HCT116 (cell line): ENCODE data around the gene FCHSD2. TPM values are rescaled to one million over a fixed set of nuclear protein-coding genes. Genes with fewer than 3 reads are reported as not detected.

Source experiments
- ATAC-seq: fragments of 200-7000 bp; cut with Tn5 transposase; 2 replicates; pipeline ENCODE4 v1.9.1; 2020; ENCODE audit warnings: mild to moderate bottlenecking, moderate library complexity
- BruUV-seq: library from RNA; stranded (reverse); fragments of 400-500 nt; replicated peaks from 2 replicates; lab custom pipeline; 2021; lab: Mats Ljungman, UMichigan
- CTCF ChIA-PET: fragments of 300-600 bp; sonication (Branson Sonifier 250); formaldehyde crosslinking; loops from one replicate; lab custom pipeline; 2021; ENCODE audit warnings: antibody characterized with exemption; lab: Charles Lee
- POLR2A ChIA-PET: fragments of 300-600, 350-600 bp; sonication (Branson Sonifier 250); formaldehyde crosslinking; loops from one replicate; lab custom pipeline; 2021; ENCODE audit warnings: antibody characterized with exemption; lab: Charles Lee
- RAD21 ChIA-PET, 2 experiments: fragments of 300-600 bp; sonication (Branson Sonifier 250); formaldehyde crosslinking; loops; one replicate each; lab custom pipeline; 2023; ENCODE audit warnings: low total read pairs in 2 of 2; ENCODE audit not compliant: uncharacterized antibody in 2 of 2, unreplicated experiment in 2 of 2, low non-redundant PET in 1 of 2; lab: Charles Lee
- DNase-seq: peaks from one replicate; pipeline ENCODE4 v3.0.0-alpha.2; 2010; ENCODE audit warnings: low read depth, low spot score
- H2AFZ ChIP-seq: fragments of 200-600 bp; shearing (Covaris generic), sonication (generic); 2 replicates; pipeline ENCODE4 v1.6.1; 2017; ENCODE audit warnings: low read depth, mixed run types, mixed read lengths, antibody characterized with exemption, low read length; ENCODE audit not compliant: poor library complexity, severe bottlenecking
- H3K27ac ChIP-seq: 2 replicates; pipeline ENCODE4 v1.5.1; 2012; ENCODE audit warnings: low read depth, low read length
- H3K27me3 ChIP-seq: fragments of 200-600 bp; sonication (generic); 2 replicates; pipeline ENCODE4 v1.6.1; 2016; ENCODE audit warnings: mixed run types, low read length, mixed read lengths; ENCODE audit not compliant: insufficient read depth
- H3K36me3 ChIP-seq, 2 experiments: fragments of 200-500 bp in 1 of 2; fragments of 200-600 bp in 1 of 2; sonication (Bioruptor generic) in 1 of 2; sonication (generic) in 1 of 2; 2 replicates each; pipeline versions ENCODE4 v1.5.1 to v1.6.1; 2014 to 2016; ENCODE audit warnings: low read length in 2 of 2, inconsistent platforms in 1 of 2, mixed read lengths in 1 of 2, mixed run types in 1 of 2; ENCODE audit not compliant: insufficient read depth in 2 of 2, control insufficient read depth in 1 of 2
- H3K4me1 ChIP-seq, 2 experiments: fragments of 200-600 bp in 1 of 2; sonication (generic) in 1 of 2; 2 replicates each; pipeline versions ENCODE4 v1.5.1 to v1.6.1; 2012 to 2017; ENCODE audit warnings: low read length in 2 of 2, inconsistent platforms in 1 of 2, mild to moderate bottlenecking in 1 of 2, mixed read lengths in 1 of 2, mixed run types in 1 of 2, moderate library complexity in 1 of 2; ENCODE audit not compliant: insufficient read depth in 2 of 2, control insufficient read depth in 1 of 2
- H3K4me2 ChIP-seq: fragments of 200-600 bp; sonication (generic); 2 replicates; pipeline ENCODE4 v1.6.1; 2017; ENCODE audit warnings: mixed run types, low read length, mixed read lengths
- H3K4me3 ChIP-seq, 2 experiments: fragments of 200-600 bp in 1 of 2; sonication (generic) in 1 of 2; replicated peaks in 1 of 2; 2 replicates each; pipeline ENCODE4 v1.5.1; 2011 to 2016; ENCODE audit warnings: low read length in 2 of 2, control low read depth in 1 of 2, low read depth in 1 of 2, mild to moderate bottlenecking in 1 of 2, mixed read lengths in 1 of 2, mixed run types in 1 of 2
- H3K79me2 ChIP-seq: fragments of 200-600 bp; sonication (generic); 2 replicates; pipeline ENCODE4 v1.6.1; 2017; ENCODE audit warnings: mild to moderate bottlenecking, mixed run types, low read length, moderate library complexity, mixed read lengths; ENCODE audit not compliant: insufficient read depth
- H3K9ac ChIP-seq: fragments of 200-600 bp; sonication (generic); 2 replicates; pipeline ENCODE4 v1.6.1; 2016; ENCODE audit warnings: low read length, mixed read lengths
- H3K9me2 ChIP-seq: fragments of 200-600 bp; sonication (generic), shearing (Covaris generic); 2 replicates; pipeline ENCODE4 v1.6.1; 2017; ENCODE audit warnings: mixed run types, mild to moderate bottlenecking, moderate library complexity; ENCODE audit not compliant: insufficient read depth
- H3K9me3 ChIP-seq, 2 experiments: fragments of 200-500 bp in 1 of 2; fragments of 200-600 bp in 1 of 2; sonication (Bioruptor generic) in 1 of 2; sonication (generic) in 1 of 2; 2 replicates each; pipeline ENCODE4 v1.6.1; 2014 to 2017; ENCODE audit warnings: low read length in 2 of 2, mixed read lengths in 2 of 2, inconsistent platforms in 1 of 2, low read depth in 1 of 2, mild to moderate bottlenecking in 1 of 2, mixed run types in 1 of 2, moderate library complexity in 1 of 2; ENCODE audit not compliant: control insufficient read depth in 1 of 2, insufficient read depth in 1 of 2
- H4K20me1 ChIP-seq: fragments of 200-600 bp; sonication (generic), shearing (Covaris generic); 2 replicates; pipeline ENCODE4 v1.6.1; 2017; ENCODE audit warnings: mixed run types, mild to moderate bottlenecking, moderate library complexity; ENCODE audit not compliant: insufficient read depth
- CBX3 ChIP-seq: IDR thresholded peaks from 2 replicates; pipeline ENCODE4 v1.6.1; 2012; ENCODE audit warnings: low read depth
- CEBPB ChIP-seq: IDR thresholded peaks from 2 replicates; pipeline ENCODE4 v1.6.1; 2012; ENCODE audit warnings: low read depth
- EGR1 ChIP-seq: IDR thresholded peaks from 2 replicates; pipeline ENCODE4 v1.6.1; 2012; ENCODE audit warnings: low read depth
- ELF1 ChIP-seq: IDR thresholded peaks from 2 replicates; pipeline ENCODE4 v1.6.1; 2012; ENCODE audit warnings: low read depth, borderline replicate concordance
- EZH2 ChIP-seq: fragments of 200-600 bp; sonication (generic); IDR thresholded peaks from 2 replicates; pipeline ENCODE4 v1.6.1; 2017; ENCODE audit warnings: antibody characterized with exemption, mixed run types
- EZH2phosphoT487 ChIP-seq: fragments of 200-600 bp; IDR thresholded peaks from 2 replicates; pipeline ENCODE4 v1.6.1; 2018; ENCODE audit warnings: antibody characterized with exemption, borderline replicate concordance
- FOSL1 ChIP-seq: IDR thresholded peaks from 2 replicates; pipeline ENCODE4 v1.6.1; 2012; ENCODE audit warnings: low read depth
- JUND ChIP-seq: IDR thresholded peaks from 2 replicates; pipeline ENCODE4 v1.6.1; 2012
- POLR2A ChIP-seq: IDR thresholded peaks from 2 replicates; pipeline ENCODE4 v1.7.0; 2011; ENCODE audit warnings: borderline replicate concordance; ENCODE audit not compliant: insufficient read depth, insufficient read length; ENCODE audit errors: extremely low read depth
- POLR2AphosphoS5 ChIP-seq: IDR thresholded peaks from 2 replicates; pipeline ENCODE4 v1.6.1; 2011; ENCODE audit warnings: mild to moderate bottlenecking, low read depth, low read length, moderate library complexity
- RAD21 ChIP-seq: IDR thresholded peaks from 2 replicates; pipeline ENCODE4 v1.6.1; 2012; ENCODE audit warnings: low read depth, mild to moderate bottlenecking
- SIN3A ChIP-seq: IDR thresholded peaks from 2 replicates; pipeline ENCODE4 v1.6.1; 2012; ENCODE audit warnings: low read depth
- SP1 ChIP-seq: IDR thresholded peaks from 2 replicates; pipeline ENCODE4 v1.6.1; 2012; ENCODE audit warnings: low read depth
- SRF ChIP-seq: IDR thresholded peaks from 2 replicates; pipeline ENCODE4 v1.6.1; 2012; ENCODE audit warnings: low read depth
- YY1 ChIP-seq: IDR thresholded peaks from 2 replicates; pipeline ENCODE4 v1.6.1; 2011; ENCODE audit warnings: low read length, low read depth, moderate library complexity, mild to moderate bottlenecking; ENCODE audit not compliant: insufficient replicate concordance; ENCODE audit errors: extremely low read depth
- ZNF274 ChIP-seq: fragments of 200-500 bp; sonication (Bioruptor generic); IDR thresholded peaks from 2 replicates; pipeline ENCODE4 v1.6.1; 2014; ENCODE audit warnings: mild to moderate bottlenecking, low read depth, low read length, inconsistent platforms
- intact Hi-C: fragments of 100-400 bp; cut with micrococcal nuclease; formaldehyde crosslinking; loops from 2 replicates; pipeline ENCODE4 v1.10.0; 2022
- total RNA-seq: library from RNA; stranded (reverse); gene quantifications from one replicate; pipeline ENCODE4 v1.2.1, GENCODE V29; 2021; ENCODE audit not compliant: unreplicated experiment
- TF ChIP-seq, protein P1 (sequence below): IDR thresholded peaks from 2 replicates; pipeline ENCODE4 v1.6.1; 2012
- TF ChIP-seq, protein P2 (sequence below): IDR thresholded peaks from 2 replicates; pipeline ENCODE4 v1.6.1; 2012; ENCODE audit warnings: low read depth
- TF ChIP-seq, protein P3 (sequence below), 3 experiments: fragments of 200-600 bp in 1 of 3; sonication (generic) in 1 of 3; IDR thresholded peaks in 2 of 3; conservative IDR thresholded peaks in 1 of 3; 2 replicates each; pipeline ENCODE4 v1.5.1; 2012 to 2017; ENCODE audit warnings: low read depth in 2 of 3, low read length in 2 of 3, antibody characterized with exemption in 1 of 3, borderline replicate concordance in 1 of 3, control low read depth in 1 of 3, mild to moderate bottlenecking in 1 of 3, mixed read lengths in 1 of 3, mixed run types in 1 of 3, moderate library complexity in 1 of 3; ENCODE audit not compliant: insufficient read depth in 1 of 3
- TF ChIP-seq, protein P4 (sequence below): IDR thresholded peaks from 2 replicates; pipeline ENCODE4 v1.6.1; 2012

The FCHSD2 gene
- total RNA-seq, 1 experiment from 2014 or later: 15.0 TPM

DNA sequence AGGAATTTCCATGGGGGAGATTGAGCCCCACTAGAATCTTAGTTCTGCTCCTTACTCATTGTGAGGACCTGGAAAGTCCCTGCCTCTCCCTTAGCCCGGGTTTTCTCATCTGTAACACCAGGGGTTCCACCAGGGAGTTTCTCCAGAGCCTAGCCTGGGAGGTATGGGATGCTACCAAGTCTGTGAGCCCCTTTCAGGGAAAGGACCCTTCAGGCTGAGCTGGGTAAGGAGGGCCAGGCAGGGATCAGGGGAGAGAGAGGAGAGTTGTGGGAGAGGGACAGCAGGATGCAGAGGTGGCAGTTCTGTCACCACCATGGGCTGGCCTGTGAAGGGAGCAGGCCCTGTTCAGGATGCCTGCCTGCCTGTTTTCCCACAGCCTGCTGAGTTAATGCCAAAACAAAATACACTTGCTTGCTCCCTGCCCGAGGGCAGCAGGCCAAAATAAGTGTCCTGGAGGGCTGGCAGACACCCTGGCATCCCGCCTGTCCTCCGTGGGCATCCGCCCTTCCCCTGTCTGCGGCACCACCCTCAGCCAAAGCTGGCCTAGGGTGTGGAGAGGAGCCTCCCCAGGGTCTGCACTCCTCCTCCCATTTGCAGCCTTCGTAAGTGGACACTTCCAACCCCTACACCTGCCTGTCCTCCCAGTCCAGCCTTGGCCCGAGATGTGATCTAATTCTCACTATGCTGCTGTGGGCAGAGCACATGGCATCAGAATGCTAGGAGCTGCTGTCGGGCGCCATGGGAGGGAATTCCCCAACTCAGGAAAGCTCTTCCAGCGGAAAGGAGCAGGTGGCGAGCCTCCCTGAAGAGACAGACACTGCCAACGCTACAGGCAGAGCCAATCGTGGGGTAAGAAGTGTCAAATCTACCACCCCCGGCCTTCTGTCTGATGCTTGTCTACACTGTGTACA, 5.9 kb upstream of the FCHSD2 start:
- Histone ChIP-seq H3K4me3 (no peak overlapping the region), H3K9me2 (no peaks in the 10 kb centered on the region), H4K20me1 (no peaks in the 10 kb centered on the region), H3K27me3 (no peaks in the 10 kb centered on the region), H3K79me2 (no peaks in the 10 kb centered on the region), H3K4me1 (peaks cover 0 to 2% of the 10 kb centered on the region in 2 experiments; a peak in 1 of 4 replicates), H3K9ac (no peak overlapping the region), H2AFZ (no peak overlapping the region), H3K36me3 (no peaks in the 10 kb centered on the region), H3K27ac (no peak overlapping the region), H3K9me3 (no peaks in the 10 kb centered on the region), H3K4me2 (no peak overlapping the region)
- RAD21 ChIA-PET: no interaction called here
- TF ChIP-seq EZH2 (no peak), SP1 (no peak), YY1 (no peak), ZNF274 (no peak), SRF (no peak), POLR2AphosphoS5 (no peak), FOSL1 (no peak), EZH2phosphoT487 (no peak), RAD21 (no peak), CEBPB (no peak), ELF1 (no peak), SIN3A (no peak), POLR2A (no peak), JUND (no peak), CBX3 (no peak), EGR1 (no peak)
- TF ChIP-seq, protein P1, sequence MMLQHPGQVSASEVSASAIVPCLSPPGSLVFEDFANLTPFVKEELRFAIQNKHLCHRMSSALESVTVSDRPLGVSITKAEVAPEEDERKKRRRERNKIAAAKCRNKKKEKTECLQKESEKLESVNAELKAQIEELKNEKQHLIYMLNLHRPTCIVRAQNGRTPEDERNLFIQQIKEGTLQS: no peak
- TF ChIP-seq, protein P2, sequence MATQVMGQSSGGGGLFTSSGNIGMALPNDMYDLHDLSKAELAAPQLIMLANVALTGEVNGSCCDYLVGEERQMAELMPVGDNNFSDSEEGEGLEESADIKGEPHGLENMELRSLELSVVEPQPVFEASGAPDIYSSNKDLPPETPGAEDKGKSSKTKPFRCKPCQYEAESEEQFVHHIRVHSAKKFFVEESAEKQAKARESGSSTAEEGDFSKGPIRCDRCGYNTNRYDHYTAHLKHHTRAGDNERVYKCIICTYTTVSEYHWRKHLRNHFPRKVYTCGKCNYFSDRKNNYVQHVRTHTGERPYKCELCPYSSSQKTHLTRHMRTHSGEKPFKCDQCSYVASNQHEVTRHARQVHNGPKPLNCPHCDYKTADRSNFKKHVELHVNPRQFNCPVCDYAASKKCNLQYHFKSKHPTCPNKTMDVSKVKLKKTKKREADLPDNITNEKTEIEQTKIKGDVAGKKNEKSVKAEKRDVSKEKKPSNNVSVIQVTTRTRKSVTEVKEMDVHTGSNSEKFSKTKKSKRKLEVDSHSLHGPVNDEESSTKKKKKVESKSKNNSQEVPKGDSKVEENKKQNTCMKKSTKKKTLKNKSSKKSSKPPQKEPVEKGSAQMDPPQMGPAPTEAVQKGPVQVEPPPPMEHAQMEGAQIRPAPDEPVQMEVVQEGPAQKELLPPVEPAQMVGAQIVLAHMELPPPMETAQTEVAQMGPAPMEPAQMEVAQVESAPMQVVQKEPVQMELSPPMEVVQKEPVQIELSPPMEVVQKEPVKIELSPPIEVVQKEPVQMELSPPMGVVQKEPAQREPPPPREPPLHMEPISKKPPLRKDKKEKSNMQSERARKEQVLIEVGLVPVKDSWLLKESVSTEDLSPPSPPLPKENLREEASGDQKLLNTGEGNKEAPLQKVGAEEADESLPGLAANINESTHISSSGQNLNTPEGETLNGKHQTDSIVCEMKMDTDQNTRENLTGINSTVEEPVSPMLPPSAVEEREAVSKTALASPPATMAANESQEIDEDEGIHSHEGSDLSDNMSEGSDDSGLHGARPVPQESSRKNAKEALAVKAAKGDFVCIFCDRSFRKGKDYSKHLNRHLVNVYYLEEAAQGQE: no peak
- TF ChIP-seq, protein P3, sequence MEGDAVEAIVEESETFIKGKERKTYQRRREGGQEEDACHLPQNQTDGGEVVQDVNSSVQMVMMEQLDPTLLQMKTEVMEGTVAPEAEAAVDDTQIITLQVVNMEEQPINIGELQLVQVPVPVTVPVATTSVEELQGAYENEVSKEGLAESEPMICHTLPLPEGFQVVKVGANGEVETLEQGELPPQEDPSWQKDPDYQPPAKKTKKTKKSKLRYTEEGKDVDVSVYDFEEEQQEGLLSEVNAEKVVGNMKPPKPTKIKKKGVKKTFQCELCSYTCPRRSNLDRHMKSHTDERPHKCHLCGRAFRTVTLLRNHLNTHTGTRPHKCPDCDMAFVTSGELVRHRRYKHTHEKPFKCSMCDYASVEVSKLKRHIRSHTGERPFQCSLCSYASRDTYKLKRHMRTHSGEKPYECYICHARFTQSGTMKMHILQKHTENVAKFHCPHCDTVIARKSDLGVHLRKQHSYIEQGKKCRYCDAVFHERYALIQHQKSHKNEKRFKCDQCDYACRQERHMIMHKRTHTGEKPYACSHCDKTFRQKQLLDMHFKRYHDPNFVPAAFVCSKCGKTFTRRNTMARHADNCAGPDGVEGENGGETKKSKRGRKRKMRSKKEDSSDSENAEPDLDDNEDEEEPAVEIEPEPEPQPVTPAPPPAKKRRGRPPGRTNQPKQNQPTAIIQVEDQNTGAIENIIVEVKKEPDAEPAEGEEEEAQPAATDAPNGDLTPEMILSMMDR (IDR thresholded peaks at IDR 0.05 in 2 of 3, conservative IDR thresholded peaks at IDR 0.05 in 1 of 3; ENCODE audit: borderline replicate concordance in 1 of 3, insufficient read depth in 1 of 3, low read depth in 2 of 3, low read length in 2 of 3): no peak
- TF ChIP-seq, protein P4, sequence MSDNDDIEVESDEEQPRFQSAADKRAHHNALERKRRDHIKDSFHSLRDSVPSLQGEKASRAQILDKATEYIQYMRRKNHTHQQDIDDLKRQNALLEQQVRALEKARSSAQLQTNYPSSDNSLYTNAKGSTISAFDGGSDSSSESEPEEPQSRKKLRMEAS: no peak
- CTCF ChIA-PET: no interaction called here
- POLR2A ChIA-PET: no interaction called here
- intact Hi-C loops: no loop called here
- no peak for ATAC-seq
- no peak for DNase-seq
- BruUV-seq: no TSS peak
